DMS79 treated with DMSO at 0.1 percent for 48 hours (cell line): Measurements from ENCODE around the gene ATP8B1.
A peak's percentile ranks its signal among the peaks of the same experiment; 100 is the strongest.
"Not testable (repeated sequence)": the region's sequence is repeated elsewhere in the genome, so short reads cannot be mapped to it uniquely, and the experiment has no call there.

Source experiments
- DNase-seq: peaks from one replicate; lab custom pipeline; 2025; lab: John Stamatoyannopoulos, UW

Gene ATP8B1

DNA sequence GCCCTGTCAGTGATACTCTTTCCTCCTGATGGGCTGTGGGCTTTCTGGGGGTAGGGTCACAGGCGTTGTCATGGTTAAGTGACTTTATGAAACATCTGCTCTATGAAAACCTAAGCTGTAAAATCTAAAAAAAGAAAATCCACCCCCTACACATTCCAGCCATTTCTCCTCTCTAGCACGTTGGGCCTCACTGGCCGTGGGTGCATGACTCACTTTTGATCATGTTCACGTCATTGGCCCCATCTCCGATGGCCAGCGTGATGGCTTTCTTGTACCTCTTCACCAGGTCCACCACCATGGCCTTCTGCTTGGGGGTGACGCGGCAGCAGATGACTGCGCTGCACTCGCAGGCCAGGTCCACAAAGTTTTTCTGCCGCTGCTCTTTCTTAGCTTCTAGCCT, 142.2 kb downstream of the ATP8B1 start:
- no peak for DNase-seq

DNA sequence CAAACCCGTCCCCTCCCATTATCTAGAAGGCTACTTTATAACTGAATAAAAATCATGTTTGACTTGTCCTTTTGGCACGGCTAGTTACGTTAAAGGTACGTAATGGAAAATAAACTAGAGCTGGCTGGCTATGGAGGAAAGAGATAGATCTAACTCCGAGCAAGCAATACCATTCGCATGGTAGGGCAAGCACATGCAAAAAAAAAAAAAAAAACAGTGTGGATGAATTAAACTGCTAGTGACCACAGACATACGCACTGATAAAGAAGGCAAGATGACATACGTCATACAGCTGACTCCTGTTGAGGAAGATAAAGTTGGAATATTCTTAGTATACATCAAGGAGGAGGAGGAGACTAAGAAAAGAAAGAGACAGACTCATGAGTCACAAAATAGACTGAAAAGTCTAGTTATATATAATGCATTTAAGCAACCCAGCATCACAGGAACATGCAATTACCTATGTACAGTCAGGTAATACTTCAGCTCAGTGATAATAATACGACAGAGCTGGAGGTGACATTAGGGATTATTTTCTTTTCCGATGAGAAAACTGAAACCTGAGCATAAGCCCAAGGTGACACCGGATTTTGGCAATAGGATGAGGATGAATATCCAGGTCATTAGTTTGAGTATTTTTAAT, 143.5 kb downstream of the ATP8B1 start:
- DNase-seq = no peak

DNA sequence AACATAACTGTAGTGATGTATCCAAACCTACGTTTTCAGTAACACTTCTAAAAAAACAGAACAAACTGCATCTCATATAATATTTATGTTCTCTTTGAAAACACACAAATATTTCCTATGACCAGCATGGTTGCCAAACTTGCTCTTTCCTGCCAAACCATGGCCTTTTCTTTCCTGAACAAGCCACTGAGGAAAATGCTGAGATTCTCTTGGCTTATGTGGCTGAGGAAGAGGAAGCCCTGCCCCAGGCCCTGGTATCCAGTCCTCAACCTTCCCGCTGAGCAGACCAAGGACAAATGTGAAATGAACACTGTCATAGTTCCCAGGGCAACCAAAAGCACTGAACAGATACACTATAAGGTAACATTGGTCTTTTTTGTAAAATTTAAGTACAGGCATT, 145.6 kb downstream of the ATP8B1 start:
- no peak for DNase-seq

DNA sequence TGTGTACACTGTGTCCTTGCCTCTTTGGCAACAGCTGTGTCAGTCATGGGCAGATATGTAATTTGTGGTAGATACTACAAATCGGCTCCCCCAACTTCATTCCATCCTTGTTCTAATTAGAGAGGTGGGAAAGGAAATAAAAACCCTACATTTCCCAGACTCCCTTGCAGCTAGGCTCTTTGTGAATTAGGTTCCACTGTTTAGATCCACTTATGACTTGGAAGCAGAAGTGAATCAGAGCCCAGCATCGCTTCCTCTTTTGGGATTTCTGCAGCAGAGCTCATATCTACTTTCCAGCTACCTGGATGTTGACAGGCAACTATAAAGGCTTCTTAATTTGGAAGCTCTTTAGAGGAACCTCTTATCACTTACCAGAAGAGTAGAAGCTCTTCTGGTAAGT, 147.4 kb downstream of the ATP8B1 start:
- no peak for DNase-seq

DNA sequence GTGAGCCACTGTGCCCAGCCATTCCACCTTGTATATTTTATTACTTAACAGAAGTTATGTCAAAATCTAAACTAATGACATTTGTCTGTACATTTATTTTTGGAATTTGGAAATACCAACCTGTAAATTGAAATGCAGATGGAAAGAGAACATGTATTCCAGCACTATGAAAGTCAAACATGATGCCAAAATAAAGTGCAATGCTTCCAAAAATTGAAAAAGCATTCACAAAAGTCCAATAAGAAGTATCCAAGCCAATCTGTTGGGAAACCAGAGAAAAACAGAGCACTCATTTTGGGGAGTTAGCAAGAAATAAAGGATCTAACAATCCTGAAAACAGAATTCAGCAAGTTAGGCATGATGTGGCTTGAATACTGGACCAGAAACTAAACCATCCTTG, 151.2 kb downstream of the ATP8B1 start:
- DNase-seq = no peak

DNA sequence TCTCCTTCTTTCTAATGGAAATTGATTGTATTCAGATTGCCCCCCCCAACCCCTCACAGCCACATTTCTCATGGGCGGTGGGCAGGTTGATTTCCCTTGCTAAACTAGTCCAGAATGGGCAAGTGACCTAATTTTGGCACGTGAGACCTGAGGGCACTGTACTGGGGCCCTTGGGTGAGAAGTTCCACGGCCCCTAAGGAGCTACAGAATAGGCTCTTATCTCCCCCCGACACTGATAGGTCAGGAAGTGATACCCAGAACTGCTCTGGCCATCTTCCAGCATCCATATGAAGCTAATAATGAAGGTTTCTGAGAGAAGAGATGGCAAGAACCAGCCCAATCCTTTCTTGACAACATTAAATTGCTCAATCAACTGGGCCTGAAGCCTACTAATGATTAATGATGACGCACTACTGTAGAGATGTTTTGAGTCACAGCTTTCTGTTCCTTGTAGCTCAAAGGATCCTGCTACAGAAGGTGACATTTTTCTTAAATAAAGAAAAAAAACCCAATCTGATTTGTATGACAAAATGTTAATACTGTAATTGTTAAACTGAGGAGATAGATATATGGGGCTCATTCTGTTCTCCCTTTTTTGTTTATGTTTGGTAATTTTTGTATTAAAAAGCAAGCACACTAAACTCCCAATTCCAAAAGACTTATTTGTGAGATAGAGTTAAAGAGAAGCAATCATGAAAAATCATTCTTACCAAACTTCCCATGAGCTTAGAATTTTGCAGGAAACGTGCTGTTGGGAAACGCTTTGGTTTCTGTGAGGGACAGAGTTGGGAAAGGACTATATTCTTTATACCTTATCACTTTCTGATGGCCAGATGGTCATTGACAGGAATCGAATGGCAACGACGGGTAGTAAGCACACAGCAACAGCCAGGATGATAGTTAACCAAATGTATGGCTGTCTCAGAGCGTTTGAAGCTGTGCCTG, 153.3 kb downstream of the ATP8B1 start:
- DNase-seq = no peak

DNA sequence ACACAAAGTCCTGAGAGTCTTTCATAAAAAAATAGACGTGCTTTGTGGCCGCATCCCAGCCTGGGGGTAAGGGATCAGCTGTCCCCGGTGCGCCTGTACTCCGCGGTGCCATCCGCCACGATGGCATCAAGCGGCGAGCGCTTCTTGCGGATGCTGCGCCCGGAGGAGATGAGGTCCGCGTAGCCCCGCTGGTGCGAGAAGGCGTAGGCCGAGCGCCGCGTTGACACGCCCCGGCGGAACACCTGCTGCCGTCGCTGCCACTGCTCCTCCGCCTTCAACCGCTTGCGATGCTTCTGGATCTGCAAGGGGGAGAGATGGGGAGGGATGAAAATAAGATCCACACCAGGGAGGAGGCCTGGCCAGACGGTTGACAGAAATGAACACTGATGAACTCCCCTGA, 154.7 kb downstream of the ATP8B1 start:
- DNase-seq = no peak

DNA sequence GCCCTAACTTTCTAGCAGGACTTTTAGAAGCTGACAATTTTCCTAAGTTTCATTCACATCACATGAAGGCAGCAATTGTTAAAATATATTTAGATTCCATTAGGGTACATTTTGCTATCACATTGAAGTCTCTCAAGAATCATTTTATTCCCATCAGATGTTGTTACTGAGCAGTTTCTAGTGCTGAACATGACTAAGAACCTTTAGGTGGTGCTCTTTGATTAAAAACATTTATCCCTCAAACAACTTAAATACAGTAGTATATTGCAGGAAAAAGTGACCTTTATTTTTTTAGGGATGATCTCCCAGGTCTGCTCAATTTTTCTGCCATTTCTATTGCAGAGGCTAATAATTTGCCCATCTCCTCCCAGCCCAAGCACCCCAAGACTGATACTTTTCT, 158.6 kb downstream of the ATP8B1 start:
- no peak for DNase-seq

DNA sequence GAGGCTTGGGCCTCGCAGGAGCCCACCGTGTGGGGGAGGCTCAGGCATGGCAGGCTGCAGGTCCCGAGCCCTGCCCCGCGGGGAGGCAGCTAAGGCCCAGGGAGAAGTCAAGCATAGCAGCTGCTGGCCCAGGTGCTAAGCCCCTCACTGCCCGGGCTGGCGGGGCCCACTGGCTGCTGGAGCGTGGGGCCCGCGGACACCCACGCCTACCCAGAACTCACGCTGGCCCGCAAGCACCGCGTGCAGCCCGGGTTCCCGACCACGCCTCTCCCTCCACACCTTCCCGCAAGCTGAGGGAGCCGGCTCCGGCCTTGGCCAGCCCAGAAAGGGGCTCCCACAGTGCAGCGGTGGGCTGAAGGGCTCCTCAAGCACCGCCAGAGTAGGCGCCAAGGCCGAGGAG, 159.4 kb downstream of the ATP8B1 start:
- not testable (repeated sequence) for DNase-seq

DNA sequence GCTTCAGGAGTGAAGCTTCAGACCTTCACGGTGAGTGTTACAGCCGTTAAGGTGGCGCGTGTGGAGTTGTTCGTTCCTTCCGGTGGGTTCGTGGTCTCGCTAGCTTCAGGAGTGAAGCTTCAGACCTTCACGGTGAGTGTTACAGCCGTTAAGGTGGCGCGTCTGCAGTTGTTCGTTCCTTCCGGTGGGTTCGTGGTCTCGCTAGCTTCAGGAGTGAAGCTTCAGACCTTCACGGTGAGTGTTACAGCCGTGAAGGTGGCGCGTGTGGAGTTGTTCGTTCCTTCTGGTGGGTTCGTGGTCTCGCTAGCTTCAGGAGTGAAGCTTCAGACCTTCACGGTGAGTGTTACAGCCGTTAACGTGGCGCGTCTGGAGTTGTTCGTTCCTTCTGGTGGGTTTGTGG, 160.7 kb downstream of the ATP8B1 start:
- not testable (repeated sequence) for DNase-seq

DNA sequence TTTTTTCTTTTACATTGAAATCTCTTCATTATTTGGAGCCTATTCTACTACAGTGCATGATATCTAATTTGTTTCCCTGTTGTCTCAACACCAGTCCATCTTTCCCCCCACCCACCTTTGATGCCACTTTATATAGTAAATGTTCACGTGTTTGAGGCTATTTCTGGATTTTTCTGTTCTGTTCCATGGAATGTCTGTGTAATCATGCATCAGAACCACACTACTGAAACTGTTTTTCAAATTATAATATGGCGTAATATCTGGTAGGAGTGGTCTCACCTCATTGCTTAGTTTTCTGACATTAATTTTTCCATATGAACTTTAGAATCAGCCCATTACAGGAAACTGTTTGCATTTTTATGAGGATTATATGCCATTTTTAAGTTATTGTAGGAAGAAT, 162.4 kb downstream of the ATP8B1 start:
- DNase-seq = no peak

DNA sequence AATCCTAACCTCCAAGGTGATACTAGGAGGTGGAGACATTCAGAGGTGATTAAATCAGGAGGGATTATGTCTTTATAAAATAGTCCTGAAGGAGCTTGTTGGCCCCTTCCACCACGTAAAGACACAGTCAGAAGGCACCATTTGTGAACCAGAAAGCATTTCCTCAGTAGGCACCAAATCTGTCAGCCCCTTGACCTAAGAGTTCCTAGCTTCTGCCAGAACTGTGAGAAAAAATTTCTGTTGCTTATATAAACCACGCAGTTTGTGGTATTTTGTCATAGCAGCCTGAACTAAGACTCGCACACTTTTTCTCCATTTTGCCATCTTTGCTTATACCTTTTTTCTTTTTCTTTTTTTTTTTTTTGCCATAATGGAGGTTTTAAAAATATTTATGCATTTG, 162.9 kb downstream of the ATP8B1 start:
- no peak for DNase-seq

DNA sequence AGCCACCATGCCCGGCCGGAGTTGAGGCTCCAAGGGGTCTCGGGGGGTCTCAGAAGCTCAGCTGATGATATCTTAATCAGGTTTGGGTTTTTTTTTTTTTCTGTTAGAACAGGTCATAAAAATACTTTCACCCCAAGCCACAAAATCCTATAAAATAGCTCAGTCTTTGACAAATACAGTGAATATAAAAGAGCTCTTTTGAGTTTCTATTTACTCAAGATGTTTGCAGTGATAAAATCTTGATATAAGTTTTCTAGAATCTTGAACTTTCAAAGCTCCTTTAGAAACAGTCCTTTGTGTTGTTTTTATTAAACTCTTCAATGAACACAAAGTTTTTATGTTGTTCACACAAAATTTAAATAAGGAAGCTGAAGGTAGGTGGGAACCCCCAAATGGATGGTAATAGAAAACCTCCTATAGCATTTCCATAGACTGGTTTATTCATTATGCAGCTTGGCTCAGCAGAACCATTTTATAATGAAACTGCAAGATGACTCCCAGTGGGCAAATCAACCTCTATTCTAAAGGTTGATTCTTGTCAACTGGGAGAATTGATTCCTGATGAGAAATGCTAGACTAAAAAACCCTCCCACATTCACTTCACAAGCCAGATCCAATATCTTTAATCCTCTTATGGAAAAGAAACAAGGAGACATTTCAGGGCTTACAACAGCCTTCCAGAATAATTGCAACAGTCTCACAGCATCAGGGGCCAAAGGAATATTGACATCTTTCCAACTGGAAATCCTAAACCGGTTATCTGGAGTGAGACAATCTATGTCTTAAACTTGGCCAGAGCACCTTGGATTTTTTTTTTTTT, 167.9 kb downstream of the ATP8B1 start:
- no peak for DNase-seq

DNA sequence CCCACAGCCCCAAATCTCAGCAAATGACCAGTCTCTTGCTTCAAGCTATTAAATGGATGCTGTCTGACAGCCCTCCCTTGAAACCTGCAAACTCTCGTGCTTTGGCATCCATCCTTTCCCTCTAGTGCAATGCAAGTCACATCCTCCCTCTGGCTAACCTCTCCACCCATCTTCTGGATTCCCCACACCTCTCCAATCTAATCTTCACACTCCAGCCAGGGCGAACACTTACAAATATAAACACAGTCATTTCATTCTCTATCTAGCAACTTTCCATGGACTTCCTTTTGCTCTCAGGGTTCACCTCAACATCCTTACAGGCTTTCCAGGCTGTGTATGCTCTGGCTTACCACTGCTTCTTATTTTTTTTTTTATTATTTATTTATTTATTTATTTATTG, 171.4 kb downstream of the ATP8B1 start:
- DNase-seq = peak; percentile 22

DNA sequence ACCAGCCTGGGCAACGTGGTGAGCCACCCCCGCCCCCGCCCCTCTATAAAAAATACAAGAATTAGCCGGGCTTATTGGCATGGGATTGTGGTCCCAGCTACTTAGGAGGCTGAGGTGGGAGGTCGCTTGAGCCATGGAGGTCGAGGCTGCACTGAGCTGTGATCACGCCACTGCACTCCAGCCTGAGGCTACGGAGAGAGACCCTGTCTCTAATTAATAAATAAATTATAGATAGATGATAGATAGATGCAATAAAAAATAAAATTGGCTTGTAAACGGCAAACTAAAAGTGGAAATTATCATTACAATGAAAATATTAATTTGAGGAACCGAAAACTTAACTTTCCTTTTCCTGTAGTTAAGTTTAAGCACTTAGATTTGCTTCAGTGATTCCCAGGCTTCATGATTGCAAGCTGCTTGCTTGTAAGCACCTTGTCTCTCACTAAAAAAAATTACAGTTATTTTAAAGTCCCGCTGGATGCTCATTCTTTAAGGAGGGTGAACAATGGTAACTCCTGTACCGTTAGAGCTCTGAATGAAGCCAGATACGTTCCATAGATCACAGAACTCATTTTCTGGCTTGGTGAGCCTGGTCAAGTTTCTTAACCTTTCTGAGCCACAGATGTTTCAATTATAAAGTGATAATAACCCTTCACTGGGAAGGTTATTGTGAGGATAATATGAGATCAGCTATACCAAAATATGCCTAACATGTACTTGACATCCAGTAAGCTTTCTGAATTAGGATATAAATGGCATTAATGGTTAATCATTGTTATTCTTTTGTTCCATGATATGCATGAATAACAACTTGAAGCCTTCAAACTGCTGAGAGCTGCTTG, 172.1 kb downstream of the ATP8B1 start:
- DNase-seq = peak; percentile 30

DNA sequence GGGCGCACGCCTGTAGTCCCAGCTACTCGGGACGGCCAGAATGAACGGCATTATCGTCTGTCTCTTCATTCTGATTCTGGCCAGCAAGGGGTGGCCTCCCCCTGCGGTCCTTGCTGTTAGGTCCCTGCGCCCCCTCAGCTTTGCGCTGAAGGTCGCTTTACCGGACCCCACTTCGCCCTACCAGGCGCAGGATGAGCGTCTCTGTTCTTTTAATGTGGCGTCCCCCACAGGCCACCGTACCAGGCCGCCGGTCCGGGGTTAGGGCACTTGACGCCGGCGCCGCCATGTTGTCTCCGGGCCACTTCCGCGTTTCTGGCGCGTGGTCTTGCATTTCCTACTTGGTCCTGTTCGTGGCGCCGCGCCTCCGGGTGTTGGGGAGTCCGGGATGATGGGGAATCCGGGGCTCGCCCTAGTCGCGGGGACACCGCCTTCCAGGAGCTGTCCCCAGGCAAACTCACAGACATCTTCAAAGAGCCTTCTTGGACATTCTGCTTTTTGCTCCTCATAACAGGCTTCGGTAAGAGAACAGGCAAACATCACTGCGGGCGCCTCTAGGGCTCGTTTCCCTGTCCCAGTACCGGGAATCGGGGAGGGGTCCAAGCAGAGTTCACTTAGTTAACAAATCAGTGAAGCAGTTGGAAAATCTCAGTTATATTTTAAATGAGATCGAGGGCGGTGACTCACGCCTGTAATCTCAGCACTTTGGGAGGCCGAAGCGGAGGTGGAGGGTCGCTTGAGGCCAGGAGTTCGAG, 172.9 kb downstream of the ATP8B1 start:
- peak; percentile 89 for DNase-seq

DNA sequence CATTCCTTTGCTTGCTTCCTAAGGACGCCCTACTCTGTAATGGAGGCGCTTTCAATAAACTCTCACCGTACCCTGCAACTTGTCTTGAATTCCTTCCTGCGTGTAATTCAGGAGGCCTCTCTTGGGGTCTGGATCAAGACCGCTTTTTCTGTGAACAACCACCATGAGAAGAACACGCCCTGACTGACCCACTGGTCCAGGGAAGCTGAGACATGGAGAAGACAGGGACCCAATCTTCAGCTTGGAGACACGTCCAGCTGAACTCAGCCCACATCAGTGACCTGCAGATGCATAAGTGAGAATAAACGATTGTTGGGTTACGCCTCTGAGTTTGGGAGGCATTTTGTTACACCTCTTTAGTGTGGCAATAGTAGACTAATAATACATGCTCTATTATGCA, 173.7 kb downstream of the ATP8B1 start:
- DNase-seq = peak; percentile 15

DNA sequence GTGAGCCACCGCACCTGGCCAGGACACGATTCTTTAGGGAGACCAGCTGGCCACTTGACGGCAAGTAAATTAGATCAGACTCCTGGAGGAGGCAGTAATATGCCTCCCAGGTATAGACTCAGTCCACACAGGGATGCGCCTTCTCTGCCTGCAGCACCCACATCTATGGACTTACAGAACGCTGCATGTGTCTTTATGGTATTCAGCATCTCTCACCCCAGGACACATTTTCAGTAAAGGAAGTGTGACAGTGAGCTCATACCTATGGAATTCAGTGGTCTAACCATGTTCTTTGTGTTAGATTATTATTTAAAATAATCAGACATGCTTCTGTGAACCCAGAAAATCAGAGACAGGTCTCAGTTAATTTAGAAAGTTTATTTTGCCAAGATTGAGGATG, 175.6 kb downstream of the ATP8B1 start:
- no peak for DNase-seq

DNA sequence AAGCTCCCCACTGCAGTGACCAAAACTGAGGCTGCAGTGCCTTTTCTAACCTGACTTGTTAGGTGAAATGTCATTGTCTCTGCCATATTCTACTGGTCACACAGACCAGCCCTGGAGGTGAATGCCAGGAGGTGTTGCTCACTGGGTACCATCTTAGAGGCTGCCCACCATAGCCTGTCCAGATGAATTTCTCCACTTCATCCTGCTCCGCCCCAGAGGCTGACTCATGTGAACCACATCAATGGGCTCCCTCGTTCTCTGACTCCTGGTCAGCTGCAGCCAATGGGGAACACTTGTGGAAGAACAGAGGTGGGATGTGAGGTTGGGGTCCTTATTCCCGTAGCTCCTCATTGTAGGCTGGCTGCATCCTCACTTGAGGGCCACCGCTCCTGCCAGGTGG, 178.1 kb downstream of the ATP8B1 start:
- no peak for DNase-seq

DNA sequence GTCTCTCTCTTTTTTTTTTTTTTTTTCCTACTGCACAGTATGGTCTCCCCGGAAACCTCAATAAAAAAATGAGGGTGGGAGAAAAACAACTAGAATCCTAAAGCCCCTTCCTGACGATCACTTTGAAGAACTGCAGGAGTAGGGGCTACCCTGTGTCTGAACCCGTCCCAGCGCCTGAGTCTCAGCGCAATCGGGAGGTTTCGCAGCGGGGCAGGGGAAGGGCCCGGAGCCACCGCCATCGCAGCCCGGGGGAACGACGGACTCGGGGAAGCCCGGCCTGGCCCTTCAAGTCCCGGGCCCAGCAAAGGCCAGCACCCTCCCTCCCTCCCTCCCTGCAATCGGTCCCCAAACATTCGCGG, 181.9 kb downstream of the ATP8B1 start:
- no peak for DNase-seq

DNA sequence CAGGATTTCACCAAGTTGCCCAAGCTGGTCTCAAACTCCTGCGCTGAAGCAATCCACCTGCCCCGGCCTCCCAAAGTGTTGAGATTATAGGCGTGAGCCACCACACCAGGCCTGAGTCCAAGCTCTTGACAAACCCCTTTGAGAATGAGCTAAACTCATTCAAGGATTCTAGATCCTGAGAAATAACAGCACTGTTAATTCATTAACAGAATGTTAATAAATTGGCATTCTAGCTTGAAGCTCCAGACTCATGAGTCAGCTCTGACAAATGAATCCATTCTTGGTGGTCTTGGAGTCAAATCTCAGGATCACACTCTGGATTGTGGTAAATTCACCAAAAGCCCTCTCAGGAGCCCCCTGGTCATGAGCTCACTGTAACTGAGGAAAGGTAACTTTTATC, 183.2 kb downstream of the ATP8B1 start:
- DNase-seq = no peak
